ENCODE measurements around the gene TMPRSS12. TPM values are rescaled to one million over a fixed set of nuclear protein-coding genes. Genes with fewer than 3 reads are reported as not detected.
"Not testable (repeated sequence)": the region's sequence is repeated elsewhere in the genome, so short reads cannot be mapped to it uniquely, and the experiment has no call there.

TMPRSS12 gene
- total RNA-seq, 6 experiments from 2014 or later = not detected

- TF ChIP-seq CTCF (IDR thresholded peaks at IDR 0.05) = no peak
- H3K36me3 Mint-ChIP-seq (ENCODE audit: low read depth) = peaks cover 7% of the 10 kb centered on the region
- H3K4me3 Mint-ChIP-seq = no peak overlapping the region
- DNase-seq = no peak
- H3K4me1 Mint-ChIP-seq (ENCODE audit: low read depth) = peaks cover 11% of the 10 kb centered on the region
- no peaks in the 10 kb centered on the region; the same call in 1 of the 2 replicates for H3K27me3 Mint-ChIP-seq (ENCODE audit: insufficient read depth)
- peaks cover 17% of the 10 kb centered on the region for H3K9me3 Mint-ChIP-seq
- no peak overlapping the region for H3K27ac Mint-ChIP-seq
Measured at GRCh38 chr12:50828886-50829285, 13.8 kb upstream of the TMPRSS12 start.

GRCh38 chr12:50833801-50834200 lies 8.9 kb upstream of the TMPRSS12 start:
- DNase-seq = not testable (repeated sequence)

GRCh38 chr12:50839042-50839441 lies 3.7 kb upstream of the TMPRSS12 start:
- no peak overlapping the region for H3K4me3 Mint-ChIP-seq
- peaks cover 10% of the 10 kb centered on the region for H3K27me3 Mint-ChIP-seq (ENCODE audit: insufficient read depth)
- H3K9me3 Mint-ChIP-seq = peaks cover 23% of the 10 kb centered on the region
- H3K36me3 Mint-ChIP-seq (ENCODE audit: low read depth) = peaks cover 10% of the 10 kb centered on the region
- TF ChIP-seq CTCF (IDR thresholded peaks at IDR 0.05) = no peak
- no peak overlapping the region for H3K27ac Mint-ChIP-seq
- no peak for DNase-seq
- no peaks in the 10 kb centered on the region; the same call in 1 of the 2 replicates for H3K4me1 Mint-ChIP-seq (ENCODE audit: low read depth)

More at GRCh38 chr12:50833801-50834200, 8.9 kb upstream of the TMPRSS12 start:
- not testable (repeated sequence) for H3K4me3 Mint-ChIP-seq; H3K27ac Mint-ChIP-seq; H3K4me1 Mint-ChIP-seq (ENCODE audit: low read depth); H3K27me3 Mint-ChIP-seq (ENCODE audit: insufficient read depth); H3K36me3 Mint-ChIP-seq (ENCODE audit: low read depth)
- peaks cover 30% of the 10 kb centered on the region for H3K9me3 Mint-ChIP-seq

GRCh38 chr12:50840809-50841487 lies 1.8 kb upstream of the TMPRSS12 start:
- H3K27ac Mint-ChIP-seq = no peak overlapping the region
- H3K27me3 Mint-ChIP-seq (ENCODE audit: insufficient read depth) = peaks cover 3% of the 10 kb centered on the region; the same call in 1 of the 2 replicates
- peaks cover 7% of the 10 kb centered on the region for H3K4me1 Mint-ChIP-seq (ENCODE audit: low read depth)
- no peak overlapping the region for H3K4me3 Mint-ChIP-seq
- TF ChIP-seq CTCF (IDR thresholded peaks at IDR 0.05) = no peak
- H3K9me3 Mint-ChIP-seq = peaks cover 11% of the 10 kb centered on the region
- DNase-seq = no peak
- peaks cover 10% of the 10 kb centered on the region for H3K36me3 Mint-ChIP-seq (ENCODE audit: low read depth)

GRCh38 chr12:50841716-50842531 lies 802 bp upstream of the TMPRSS12 start:
- H3K4me1 Mint-ChIP-seq (ENCODE audit: low read depth) = peaks cover 7% of the 10 kb centered on the region
- H3K4me3 Mint-ChIP-seq = no peak overlapping the region
- peaks cover 11% of the 10 kb centered on the region for H3K9me3 Mint-ChIP-seq
- peaks cover 10% of the 10 kb centered on the region for H3K36me3 Mint-ChIP-seq (ENCODE audit: low read depth)
- TF ChIP-seq CTCF (IDR thresholded peaks at IDR 0.05) = no peak
- DNase-seq = no peak
- H3K27me3 Mint-ChIP-seq (ENCODE audit: insufficient read depth) = peaks cover 3% of the 10 kb centered on the region; the same call in 1 of the 2 replicates
- no peak overlapping the region for H3K27ac Mint-ChIP-seq

Data from HFFc6 (cell line).